PFSK-1 (cell line): ENCODE results near the gene ATP6V1C2.

Experiments used
- FOXP2 ChIP-seq: optimal IDR thresholded peaks from 2 replicates; pipeline ENCODE3; 2011; ENCODE audit warnings: borderline replicate concordance, control low read depth, inconsistent platforms; ENCODE audit not compliant: insufficient read depth; ENCODE audit errors: extremely low read length, extremely low read depth
- POLR2AphosphoS5 ChIP-seq: IDR thresholded peaks from 2 replicates; pipeline ENCODE4 v1.6.1; 2012; ENCODE audit warnings: low read depth, mild to moderate bottlenecking, control low read depth, low read length, moderate library complexity
- SIN3A ChIP-seq: IDR thresholded peaks from 2 replicates; pipeline ENCODE4 v1.6.1; 2012; ENCODE audit warnings: mild to moderate bottlenecking, low read length, moderate library complexity, borderline replicate concordance; ENCODE audit not compliant: insufficient read depth
- TAF1 ChIP-seq: IDR thresholded peaks from 2 replicates; pipeline ENCODE4 v1.6.1; 2012; ENCODE audit warnings: low read length, control low read depth, borderline replicate concordance; ENCODE audit not compliant: insufficient read depth
- TF ChIP-seq, protein P1 (sequence below), 2 experiments: IDR thresholded peaks; 2 replicates each; pipeline versions ENCODE4 v1.6.1 to v1.8.0; 2011 to 2012; ENCODE audit warnings: low read depth in 2 of 2, low read length in 2 of 2, control low read depth in 1 of 2, inconsistent platforms in 1 of 2, mild to moderate bottlenecking in 1 of 2, moderate library complexity in 1 of 2; ENCODE audit not compliant: insufficient read depth in 1 of 2

Gene ATP6V1C2

GRCh38 chr2:10764096-10764785 lies 42.8 kb downstream of the ATP6V1C2 start:
- TF ChIP-seq SIN3A (no peak), TAF1 (no peak), POLR2AphosphoS5 (no peak), FOXP2 (no peak)
- TF ChIP-seq, protein P1, sequence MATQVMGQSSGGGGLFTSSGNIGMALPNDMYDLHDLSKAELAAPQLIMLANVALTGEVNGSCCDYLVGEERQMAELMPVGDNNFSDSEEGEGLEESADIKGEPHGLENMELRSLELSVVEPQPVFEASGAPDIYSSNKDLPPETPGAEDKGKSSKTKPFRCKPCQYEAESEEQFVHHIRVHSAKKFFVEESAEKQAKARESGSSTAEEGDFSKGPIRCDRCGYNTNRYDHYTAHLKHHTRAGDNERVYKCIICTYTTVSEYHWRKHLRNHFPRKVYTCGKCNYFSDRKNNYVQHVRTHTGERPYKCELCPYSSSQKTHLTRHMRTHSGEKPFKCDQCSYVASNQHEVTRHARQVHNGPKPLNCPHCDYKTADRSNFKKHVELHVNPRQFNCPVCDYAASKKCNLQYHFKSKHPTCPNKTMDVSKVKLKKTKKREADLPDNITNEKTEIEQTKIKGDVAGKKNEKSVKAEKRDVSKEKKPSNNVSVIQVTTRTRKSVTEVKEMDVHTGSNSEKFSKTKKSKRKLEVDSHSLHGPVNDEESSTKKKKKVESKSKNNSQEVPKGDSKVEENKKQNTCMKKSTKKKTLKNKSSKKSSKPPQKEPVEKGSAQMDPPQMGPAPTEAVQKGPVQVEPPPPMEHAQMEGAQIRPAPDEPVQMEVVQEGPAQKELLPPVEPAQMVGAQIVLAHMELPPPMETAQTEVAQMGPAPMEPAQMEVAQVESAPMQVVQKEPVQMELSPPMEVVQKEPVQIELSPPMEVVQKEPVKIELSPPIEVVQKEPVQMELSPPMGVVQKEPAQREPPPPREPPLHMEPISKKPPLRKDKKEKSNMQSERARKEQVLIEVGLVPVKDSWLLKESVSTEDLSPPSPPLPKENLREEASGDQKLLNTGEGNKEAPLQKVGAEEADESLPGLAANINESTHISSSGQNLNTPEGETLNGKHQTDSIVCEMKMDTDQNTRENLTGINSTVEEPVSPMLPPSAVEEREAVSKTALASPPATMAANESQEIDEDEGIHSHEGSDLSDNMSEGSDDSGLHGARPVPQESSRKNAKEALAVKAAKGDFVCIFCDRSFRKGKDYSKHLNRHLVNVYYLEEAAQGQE (IDR thresholded peaks at IDR 0.05; ENCODE audit: insufficient read depth in 1 of 2, low read depth in 2 of 2, low read length in 2 of 2), result no peak

- no peak for TF ChIP-seq POLR2AphosphoS5
- TF ChIP-seq, protein P1 (IDR thresholded peaks at IDR 0.05; ENCODE audit: insufficient read depth in 1 of 2, low read depth in 2 of 2, low read length in 2 of 2), result no peak
- no peak for TF ChIP-seq TAF1
- TF ChIP-seq SIN3A, result no peak
- TF ChIP-seq FOXP2, result no peak
Measured at GRCh38 chr2:10764896-10765295, 43.5 kb downstream of the ATP6V1C2 start.

DNA sequence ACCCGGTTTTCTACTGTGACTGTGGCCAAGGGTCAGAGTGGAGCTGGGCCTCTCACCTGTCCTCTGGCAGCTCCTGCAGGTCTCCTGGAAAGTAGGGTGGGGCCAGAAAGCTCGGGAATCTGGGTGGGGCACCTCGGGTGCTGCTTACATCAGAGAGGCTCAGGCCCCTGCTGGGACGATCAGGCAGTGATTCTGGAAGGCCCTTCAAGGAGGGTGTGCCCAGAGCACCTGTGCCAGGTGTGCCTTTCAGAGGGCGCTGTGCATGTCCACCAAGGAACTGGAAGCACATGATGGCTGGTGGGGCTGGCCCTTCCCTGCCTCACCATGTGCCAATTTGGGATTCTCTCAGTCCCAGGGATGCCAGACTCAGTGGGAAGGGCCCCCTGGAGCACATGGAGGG lies 44.0 kb downstream of the ATP6V1C2 start:
- TF ChIP-seq TAF1 (no peak), POLR2AphosphoS5 (no peak), SIN3A (no peak), FOXP2 (no peak)
- TF ChIP-seq, protein P1 (IDR thresholded peaks at IDR 0.05; ENCODE audit: insufficient read depth in 1 of 2, low read depth in 2 of 2, low read length in 2 of 2), result no peak

GRCh38 chr2:10765914-10766313 lies 44.5 kb downstream of the ATP6V1C2 start:
- TF ChIP-seq, protein P1 (IDR thresholded peaks at IDR 0.05; ENCODE audit: insufficient read depth in 1 of 2, low read depth in 2 of 2, low read length in 2 of 2), result no peak
- TF ChIP-seq FOXP2, result no peak
- no peak for TF ChIP-seq POLR2AphosphoS5
- TF ChIP-seq TAF1, result no peak
- TF ChIP-seq SIN3A, result no peak

DNA sequence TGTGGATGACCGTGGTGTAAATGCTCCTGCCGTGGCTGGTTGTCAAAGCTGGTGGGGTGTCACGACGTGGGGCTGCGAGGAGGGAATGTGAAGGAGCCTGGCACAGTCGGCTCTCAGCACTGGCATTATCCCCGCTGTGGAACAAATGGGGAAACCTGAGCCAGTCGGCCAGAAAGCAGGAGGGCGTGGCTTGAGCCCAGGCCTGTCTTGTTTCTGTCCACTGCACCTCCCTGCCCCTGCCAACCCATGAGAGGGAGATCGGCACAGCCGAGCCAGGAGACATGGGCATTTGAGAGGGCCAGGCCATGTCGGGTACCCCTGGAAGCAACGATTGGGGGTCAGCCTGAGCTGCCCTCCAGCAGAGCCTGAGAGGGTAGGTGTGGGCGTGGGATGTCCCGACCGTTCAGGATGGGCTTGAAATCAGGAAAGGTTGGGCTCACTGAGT lies 46.7 kb downstream of the ATP6V1C2 start:
- TF ChIP-seq, protein P1 (IDR thresholded peaks at IDR 0.05; ENCODE audit: insufficient read depth in 1 of 2, low read depth in 2 of 2, low read length in 2 of 2), result no peak
- TF ChIP-seq POLR2AphosphoS5, result no peak
- no peak for TF ChIP-seq FOXP2
- TF ChIP-seq TAF1, result no peak
- no peak for TF ChIP-seq SIN3A
